Upper lobe of left lung (tissue), 6 donors: ENCODE measurements around the gene MITF. TPM values are rescaled to one million over a fixed set of nuclear protein-coding genes. Genes with fewer than 3 reads are reported as not detected.

ENCODE experiments used
- ATAC-seq, 2 donors: fragments of 200-7000 bp; cut with Tn5 transposase; one replicate each; pipeline ENCODE4 v1.9.1; 2022; ENCODE audit warnings: mild to moderate bottlenecking in 2 of 2, moderate library complexity in 2 of 2; ENCODE audit not compliant: low FRiP score in 2 of 2
- DNase-seq, 2 donors: peaks; one replicate each; pipeline ENCODE4 v3.0.0-alpha.2; 2019 to 2020
- H3K27ac ChIP-seq, 4 donors: fragments of 200-600 bp; sonication (generic); one replicate each; pipeline ENCODE4 v1.5.1; 2016 to 2019
- H3K27me3 ChIP-seq, 4 donors: fragments of 200-600 bp; sonication (generic); one replicate each; pipeline ENCODE4 v1.5.1; 2017 to 2019
- H3K36me3 ChIP-seq, 4 donors: fragments of 200-600 bp; sonication (generic); one replicate each; pipeline ENCODE4 v1.5.1; 2016 to 2019
- H3K4me1 ChIP-seq, 4 donors: fragments of 200-600 bp; sonication (generic); one replicate each; pipeline ENCODE4 v1.5.1; 2018 to 2019
- H3K4me3 ChIP-seq, 4 donors: fragments of 200-600 bp; sonication (generic); one replicate each; pipeline ENCODE4 v1.5.1; 2017 to 2019; ENCODE audit warnings: mild to moderate bottlenecking in 2 of 4, moderate library complexity in 1 of 4
- H3K9me3 ChIP-seq, 4 donors: fragments of 200-600 bp; sonication (generic); one replicate each; pipeline ENCODE4 v1.5.1; 2018 to 2019
- EP300 ChIP-seq, 4 donors: sonication (generic); formaldehyde crosslinking; IDR thresholded peaks; one replicate each; pipeline ENCODE4 v1.5.1; 2017; ENCODE audit warnings: antibody characterized with exemption in 4 of 4, control low read depth in 2 of 4
- POLR2A ChIP-seq, 4 donors: fragments of 450-650 bp; IDR thresholded peaks; one replicate each; pipeline ENCODE4 v1.5.1; 2016 to 2017; ENCODE audit warnings: antibody characterized with exemption in 4 of 4, mild to moderate bottlenecking in 2 of 4
- POLR2AphosphoS5 ChIP-seq, 2 donors: sonication (generic); formaldehyde crosslinking; IDR thresholded peaks; one replicate each; pipeline ENCODE4 v1.5.1; 2017; ENCODE audit warnings: antibody characterized with exemption in 2 of 2
- WGBS, 2 donors: methylation state at CpG; one replicate each; pipeline ENCODE4 v1.1.5; 2017 to 2018; 5-methylcytosine and 5-hydroxymethylcytosine counted together
- total RNA-seq, 6 donors: library from RNA; depleted of rRNA in 4 of 6; stranded (reverse); fragments of >200 nt in 4 of 6; gene quantifications; one replicate each; pipeline versions ENCODE4 v1.1.0 to v1.2.1, GENCODE V29; 2016 to 2021
- TF ChIP-seq, protein P1 (sequence below), 6 experiments: fragments of 450-650 bp in 4 of 6; fragments of 200-600 bp in 2 of 6; sonication (generic) in 2 of 6; IDR thresholded peaks; one replicate each; pipeline ENCODE4 v1.5.1; 2016 to 2019; ENCODE audit warnings: antibody characterized with exemption in 6 of 6
- donor health status: DM: no; HTN: no; CAD: no; lungs with moderate emphysema.
- donor health status: DM: no; HTN: yes; CAD: no; lungs with severe emphysema.

The MITF gene
- total RNA-seq, 6 donors from 2014 or later = 21.9 to 37.2 (median 29.5) TPM

DNA sequence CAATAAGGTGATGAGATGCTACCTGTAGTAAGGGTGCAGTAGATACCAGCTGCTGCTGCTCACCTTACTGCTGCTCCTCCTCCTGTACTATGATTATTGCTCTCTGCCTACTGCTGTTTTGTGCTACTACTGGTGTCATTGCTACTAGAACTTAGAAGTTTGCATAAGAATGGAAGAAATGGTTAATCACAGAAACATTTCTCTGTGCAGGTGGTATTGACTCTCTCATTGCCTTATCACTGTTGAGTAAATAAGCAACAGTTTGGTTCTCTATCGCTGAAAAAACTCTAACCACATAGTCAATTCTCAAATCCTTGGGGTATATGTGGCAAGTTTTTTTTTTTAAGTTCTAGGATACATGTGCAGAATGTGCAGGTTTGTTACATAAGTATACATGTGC is 16.5 kb downstream of the MITF start:
- no peaks in the 10 kb centered on the region for H3K36me3 ChIP-seq
- H3K4me1 ChIP-seq = peaks cover 0 to 5% (median under 1%) of the 10 kb centered on the region in 4 donors
- H3K27me3 ChIP-seq = no peaks in the 10 kb centered on the region
- 74 to 75% methylated on average over 1 of the region's 1 CpG for WGBS, 2 donors
- DNase-seq (no peak), ATAC-seq (no peak)
- H3K27ac ChIP-seq = no peak overlapping the region
- TF ChIP-seq EP300 (IDR thresholded peaks at IDR 0.05) = no peak
- H3K4me3 ChIP-seq = no peak overlapping the region
- no peaks in the 10 kb centered on the region for H3K9me3 ChIP-seq

DNA sequence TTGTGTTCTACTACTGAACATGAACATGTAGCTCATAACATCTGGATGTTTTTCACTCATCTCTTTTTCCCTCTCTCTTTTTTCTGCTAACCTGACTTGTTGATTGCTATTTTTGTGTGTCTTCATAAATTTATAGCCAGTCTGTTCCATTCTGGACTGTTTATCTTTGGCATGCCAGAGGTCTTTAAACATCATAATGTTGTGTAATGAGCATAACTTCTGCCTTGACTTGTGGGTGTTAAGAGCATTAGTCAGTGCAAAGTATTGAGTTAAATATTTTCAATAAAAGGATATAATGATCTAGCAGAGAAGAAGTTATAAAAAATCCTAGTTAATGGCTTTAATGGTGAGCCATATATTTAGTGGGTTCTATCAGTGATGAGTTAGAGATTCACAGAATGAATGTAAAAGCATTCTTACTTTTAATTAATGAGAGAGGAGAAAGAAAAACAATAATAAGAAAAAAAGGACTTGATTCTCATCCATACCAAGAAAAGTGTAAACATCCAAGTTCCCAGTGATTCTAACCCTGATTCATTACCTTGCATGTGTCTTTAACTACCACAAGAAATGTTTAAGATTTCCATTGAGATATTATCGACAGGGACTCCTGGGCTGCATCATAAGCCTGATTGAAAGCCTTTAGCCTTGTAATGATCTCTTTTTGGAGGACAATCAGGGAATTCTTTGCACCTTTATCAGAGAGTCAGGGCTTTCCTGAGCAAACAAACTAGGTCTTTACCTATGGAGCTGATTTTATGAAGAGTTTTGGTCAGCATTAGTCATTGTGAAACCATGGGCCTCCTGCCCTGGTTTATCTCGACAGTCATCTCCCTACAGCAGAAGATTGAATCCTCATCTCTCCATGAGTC is 22.9 kb downstream of the MITF start:
- Histone ChIP-seq H3K27me3 (no peaks in the 10 kb centered on the region), H3K4me3 (no peak overlapping the region), H3K9me3 (no peaks in the 10 kb centered on the region), H3K36me3 (no peaks in the 10 kb centered on the region), H3K4me1 (peaks cover 7 to 24% (median 13%) of the 10 kb centered on the region in 4 donors), H3K27ac (peak overlapping the region in 1 of 4 donors; percentile 15)
- DNase-seq (no peak), ATAC-seq (peak in 1 of 2 donors; percentile 78)
- TF ChIP-seq EP300 (IDR thresholded peaks at IDR 0.05) = no peak
- TF ChIP-seq POLR2AphosphoS5 (IDR thresholded peaks at IDR 0.05) = no peak
- TF ChIP-seq, protein P1, sequence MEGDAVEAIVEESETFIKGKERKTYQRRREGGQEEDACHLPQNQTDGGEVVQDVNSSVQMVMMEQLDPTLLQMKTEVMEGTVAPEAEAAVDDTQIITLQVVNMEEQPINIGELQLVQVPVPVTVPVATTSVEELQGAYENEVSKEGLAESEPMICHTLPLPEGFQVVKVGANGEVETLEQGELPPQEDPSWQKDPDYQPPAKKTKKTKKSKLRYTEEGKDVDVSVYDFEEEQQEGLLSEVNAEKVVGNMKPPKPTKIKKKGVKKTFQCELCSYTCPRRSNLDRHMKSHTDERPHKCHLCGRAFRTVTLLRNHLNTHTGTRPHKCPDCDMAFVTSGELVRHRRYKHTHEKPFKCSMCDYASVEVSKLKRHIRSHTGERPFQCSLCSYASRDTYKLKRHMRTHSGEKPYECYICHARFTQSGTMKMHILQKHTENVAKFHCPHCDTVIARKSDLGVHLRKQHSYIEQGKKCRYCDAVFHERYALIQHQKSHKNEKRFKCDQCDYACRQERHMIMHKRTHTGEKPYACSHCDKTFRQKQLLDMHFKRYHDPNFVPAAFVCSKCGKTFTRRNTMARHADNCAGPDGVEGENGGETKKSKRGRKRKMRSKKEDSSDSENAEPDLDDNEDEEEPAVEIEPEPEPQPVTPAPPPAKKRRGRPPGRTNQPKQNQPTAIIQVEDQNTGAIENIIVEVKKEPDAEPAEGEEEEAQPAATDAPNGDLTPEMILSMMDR (IDR thresholded peaks at IDR 0.05) = no peak
- WGBS, 2 donors = 67 to 71% methylated on average over 2 of the region's 2 CpGs

DNA sequence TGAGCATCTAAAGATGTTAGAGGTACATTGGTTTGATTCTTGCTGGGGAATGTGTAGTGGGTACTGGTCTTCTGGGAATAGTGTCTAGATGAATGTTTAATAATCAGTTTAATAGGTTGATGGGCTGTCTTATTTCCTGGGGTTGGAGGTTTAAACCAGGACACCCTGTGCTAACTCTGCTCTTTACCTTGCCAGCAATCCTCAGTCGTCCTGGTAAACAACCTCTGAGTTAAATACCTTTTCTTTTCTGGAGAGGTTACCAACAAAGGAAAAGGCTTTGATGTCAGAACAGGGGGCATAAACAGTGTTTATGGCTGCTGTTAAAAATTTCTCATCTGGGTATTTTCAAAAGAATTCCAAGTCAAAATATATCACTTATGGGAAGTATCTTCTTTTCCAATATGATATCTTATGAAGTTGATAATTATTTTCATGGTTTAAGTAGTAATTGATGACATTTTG is 23.5 kb downstream of the MITF start:
- Histone ChIP-seq H3K27ac (no peak overlapping the region), H3K27me3 (no peaks in the 10 kb centered on the region), H3K9me3 (no peaks in the 10 kb centered on the region), H3K4me3 (no peak overlapping the region), H3K4me1 (peaks cover 7 to 24% (median 13%) of the 10 kb centered on the region in 4 donors), H3K36me3 (no peaks in the 10 kb centered on the region)
- no peak for ATAC-seq
- TF ChIP-seq, protein P1 (IDR thresholded peaks at IDR 0.05) = no peak
- TF ChIP-seq POLR2AphosphoS5 (IDR thresholded peaks at IDR 0.05) (no peak), EP300 (IDR thresholded peaks at IDR 0.05) (no peak), POLR2A (IDR thresholded peaks at IDR 0.05) (no peak)
- 47 to 62% methylated on average over 1 of the region's 1 CpG for WGBS, 2 donors
- DNase-seq = no peak

DNA sequence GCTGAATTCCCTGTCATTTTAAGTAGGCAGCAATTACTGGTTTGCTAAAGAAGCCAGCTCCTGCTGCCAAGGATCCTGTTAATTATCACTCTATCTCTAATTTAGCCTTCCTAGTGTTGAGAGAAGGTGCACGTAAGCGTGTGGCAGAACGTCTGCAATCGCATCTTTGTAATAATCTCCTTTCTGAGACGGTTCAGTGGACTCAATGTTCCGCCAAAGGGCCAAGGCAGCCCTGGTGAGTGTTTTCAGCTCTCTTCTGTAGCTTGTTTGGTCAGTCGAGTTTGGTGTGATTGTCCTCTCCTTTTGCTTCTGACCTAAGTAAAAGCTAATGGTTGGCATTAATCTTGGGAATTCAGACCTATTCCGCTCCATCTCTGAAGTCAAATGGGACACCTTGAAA is 24.2 kb downstream of the MITF start:
- Histone ChIP-seq H3K36me3 (no peaks in the 10 kb centered on the region), H3K27ac (peak overlapping the region in 1 of 4 donors; percentile 2), H3K4me3 (no peak overlapping the region), H3K27me3 (no peaks in the 10 kb centered on the region), H3K9me3 (no peaks in the 10 kb centered on the region), H3K4me1 (peaks cover 7 to 24% (median 13%) of the 10 kb centered on the region in 4 donors)
- 76 to 77% methylated on average over 8 of the region's 8 CpGs for WGBS, 2 donors
- TF ChIP-seq, protein P1 (IDR thresholded peaks at IDR 0.05) = no peak
- TF ChIP-seq POLR2A (IDR thresholded peaks at IDR 0.05) (no peak), EP300 (IDR thresholded peaks at IDR 0.05) (no peak), POLR2AphosphoS5 (IDR thresholded peaks at IDR 0.05) (no peak)
- ATAC-seq (no peak), DNase-seq (no peak)

DNA sequence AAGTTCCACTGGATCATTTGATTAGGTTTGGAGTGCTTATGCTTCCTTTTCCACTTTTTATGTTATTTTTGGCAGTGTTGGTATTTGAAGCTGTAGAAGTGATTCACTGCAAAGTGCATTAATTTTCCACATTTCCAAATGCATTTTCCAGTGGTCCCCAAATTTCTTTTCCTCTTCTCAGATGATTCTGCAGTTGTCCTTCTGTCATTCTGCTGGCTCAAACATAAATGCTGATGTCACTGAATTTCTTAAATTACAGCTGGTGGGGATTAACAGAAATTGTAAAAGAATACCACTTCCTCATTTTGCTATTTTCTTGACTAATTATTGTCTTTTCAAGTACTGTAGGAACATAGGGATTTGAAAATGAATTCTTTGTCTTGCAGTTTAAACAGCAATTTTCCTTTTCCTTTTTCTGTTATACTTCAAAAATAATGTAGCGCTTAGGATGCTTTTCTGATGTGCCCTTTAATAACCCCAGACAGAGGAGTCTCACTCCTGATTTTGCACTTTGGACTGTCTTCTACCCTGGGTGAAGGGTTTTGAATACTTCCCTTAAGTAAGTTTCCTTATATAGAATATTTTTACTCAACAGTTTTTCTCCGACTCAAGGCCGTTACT is 25.0 kb downstream of the MITF start:
- Histone ChIP-seq H3K27ac (peak overlapping the region; percentile 36 to 62 (median 40)), H3K9me3 (no peaks in the 10 kb centered on the region), H3K36me3 (no peaks in the 10 kb centered on the region), H3K27me3 (no peaks in the 10 kb centered on the region), H3K4me1 (peaks cover 7 to 24% (median 13%) of the 10 kb centered on the region in 4 donors), H3K4me3 (no peak overlapping the region)
- ATAC-seq = peak in 1 of 2 donors; percentile 53
- no peak for DNase-seq
- TF ChIP-seq POLR2AphosphoS5 (IDR thresholded peaks at IDR 0.05) (no peak), EP300 (IDR thresholded peaks at IDR 0.05) (no peak), POLR2A (IDR thresholded peaks at IDR 0.05) (no peak)
- TF ChIP-seq, protein P1 (IDR thresholded peaks at IDR 0.05) = no peak
- WGBS, 2 donors = 57 to 69% methylated on average over 3 of the region's 3 CpGs
